Measurements from ENCODE around the gene TEDC1. TPM values are rescaled to one million over a fixed set of nuclear protein-coding genes. Genes with fewer than 3 reads are reported as not detected.

TEDC1 gene
- polyA plus RNA-seq, 1 donor (not counting 4 experiments of a cell fraction or from before 2014, with no cell fraction given) = 5.0 TPM

DNA sequence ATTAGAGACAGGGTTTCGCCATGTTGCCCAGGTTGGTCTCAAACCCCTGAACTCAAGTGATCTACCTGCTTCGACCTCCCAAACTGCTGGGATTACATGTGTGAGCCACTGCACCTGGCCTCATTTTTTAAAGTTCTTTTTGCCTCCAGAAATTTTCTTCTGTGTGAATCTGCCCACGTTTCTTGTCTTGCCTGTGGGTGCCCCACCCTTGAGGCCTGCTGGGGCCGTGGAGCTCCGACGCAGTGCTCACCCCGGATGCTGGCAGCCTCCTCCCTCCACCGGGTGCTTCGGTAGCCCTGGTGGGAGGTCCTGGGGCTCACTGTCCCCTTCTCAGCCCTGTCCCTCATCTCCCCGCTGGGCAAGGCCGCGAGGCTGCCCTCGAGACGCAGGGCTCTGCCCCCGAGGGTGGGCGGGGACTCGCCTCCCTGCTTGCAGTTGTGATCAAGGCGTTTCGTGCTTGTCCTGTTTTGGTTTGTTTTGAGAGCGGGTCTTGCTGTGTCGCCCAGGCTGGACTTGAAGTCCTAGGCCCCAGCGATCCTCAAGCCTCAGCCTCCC is 35.9 kb upstream of the TEDC1 start:
- H3K27me3 ChIP-seq (ENCODE audit: control insufficient read depth, extremely low read depth, insufficient read depth, low read length) = no peaks in the 10 kb centered on the region
- no peaks in the 10 kb centered on the region for H4K20me1 ChIP-seq (ENCODE audit: control insufficient read depth, extremely low read depth, insufficient read depth, low read length)
- no peak overlapping the region for H3K4me3 ChIP-seq (ENCODE audit: control insufficient read depth in 2 of 3, extremely low read depth in 1 of 3, insufficient read depth in 2 of 3, low read depth in 1 of 3, low read length in 3 of 3)
- peaks cover 13 to 42% of the 10 kb centered on the region in 2 experiments for H3K36me3 ChIP-seq (ENCODE audit: control insufficient read depth in 2 of 2, extremely low read depth in 1 of 2, insufficient read depth in 2 of 2, low read length in 2 of 2)
- H3K27ac ChIP-seq (ENCODE audit: control insufficient read depth, insufficient read depth, low read length) = no peak overlapping the region
- DNase-seq (ENCODE audit: low read depth, low spot score) (no peak), FAIRE-seq (no peak)
- no peaks in the 10 kb centered on the region for H3K79me2 ChIP-seq (ENCODE audit: control insufficient read depth, insufficient read depth, low read length)
- H3K9me1 ChIP-seq (ENCODE audit: control insufficient read depth, extremely low read depth, insufficient read depth, low read length) = no peaks in the 10 kb centered on the region
- dilution Hi-C loops (cut with MboI; ENCODE audit: extremely low pct_ligation_motif_present, low sequenced_read_pairs) = no loop called here
- no peak overlapping the region for H2AFZ ChIP-seq (ENCODE audit: control insufficient read depth, low read length)
- no peaks in the 10 kb centered on the region for H3K4me1 ChIP-seq (ENCODE audit: control insufficient read depth, extremely low read depth, insufficient read depth, low read length)
- no peak for TF ChIP-seq CTCF (optimal IDR thresholded peaks at IDR 0.05 in 1 of 3, IDR thresholded peaks at IDR 0.05 in 1 of 3, conservative IDR thresholded peaks at IDR 0.05 in 1 of 3; ENCODE audit: extremely low read depth in 1 of 3, insufficient read depth in 2 of 3, low read length in 3 of 3)
- TF ChIP-seq EZH2 (IDR thresholded peaks at IDR 0.05; ENCODE audit: low read length) = no peak
- no peaks in the 10 kb centered on the region for H3K9me3 ChIP-seq (ENCODE audit: control insufficient read depth, low read depth, low read length)
- no peak overlapping the region for H3K9ac ChIP-seq (ENCODE audit: control insufficient read depth, extremely low read depth, insufficient read depth, low read length)
- H3K4me2 ChIP-seq (ENCODE audit: control insufficient read depth, extremely low read depth, insufficient read depth, low read depth, low read length) = no peak overlapping the region

DNA sequence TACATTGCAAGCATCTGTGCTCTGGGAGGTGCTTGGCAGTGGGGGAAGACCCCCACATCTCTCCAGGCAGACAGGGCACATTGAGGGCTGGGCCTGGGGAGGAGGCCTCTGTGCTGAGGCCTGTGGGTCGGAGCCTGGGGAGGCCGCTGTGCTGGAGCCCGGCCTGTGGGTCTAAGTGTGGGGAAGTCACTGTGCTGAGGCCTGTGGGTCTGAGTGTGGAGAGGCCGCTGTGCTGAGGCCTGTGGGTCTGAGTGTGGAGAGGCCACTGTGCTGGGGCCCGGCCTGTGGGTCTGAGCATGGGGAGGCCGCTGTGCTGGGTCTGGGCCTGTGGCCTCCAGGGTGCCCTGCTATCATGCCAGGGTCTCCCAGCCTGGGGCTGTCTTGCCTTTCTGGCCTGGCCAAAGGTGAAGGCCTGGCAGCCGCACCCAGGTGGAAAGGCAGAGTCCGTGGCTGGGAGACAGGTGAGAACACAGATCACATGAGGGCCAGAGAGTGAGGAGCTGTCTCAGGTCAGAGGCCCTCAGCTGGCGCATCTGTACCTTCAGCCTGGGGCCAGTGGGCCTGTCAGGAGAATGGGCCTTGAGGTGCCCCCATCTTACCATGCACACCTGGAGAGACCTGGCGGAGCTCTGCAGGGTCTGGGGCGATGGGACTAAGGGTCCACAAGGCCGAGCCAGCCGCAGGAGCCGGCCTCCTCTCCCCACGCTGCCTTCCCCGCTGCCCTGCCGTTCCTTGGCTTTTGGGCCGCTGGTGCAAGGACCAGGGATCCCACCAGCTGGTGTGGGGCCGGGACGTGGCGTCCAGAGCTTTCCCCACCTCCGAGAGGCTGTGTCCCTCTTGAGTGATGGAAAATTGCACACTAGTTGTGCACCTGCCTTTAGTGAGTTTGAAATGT is 35.0 kb upstream of the TEDC1 start:
- H3K79me2 ChIP-seq (ENCODE audit: control insufficient read depth, insufficient read depth, low read length) = no peaks in the 10 kb centered on the region
- no peaks in the 10 kb centered on the region for H3K27me3 ChIP-seq (ENCODE audit: control insufficient read depth, extremely low read depth, insufficient read depth, low read length)
- no peaks in the 10 kb centered on the region for H3K4me1 ChIP-seq (ENCODE audit: control insufficient read depth, extremely low read depth, insufficient read depth, low read length)
- no peak overlapping the region for H3K9ac ChIP-seq (ENCODE audit: control insufficient read depth, extremely low read depth, insufficient read depth, low read length)
- dilution Hi-C loops (cut with MboI; ENCODE audit: extremely low pct_ligation_motif_present, low sequenced_read_pairs) = no loop called here
- DNase-seq (ENCODE audit: low read depth, low spot score) (no peak), FAIRE-seq (no peak)
- H3K4me3 ChIP-seq (ENCODE audit: control insufficient read depth in 2 of 3, extremely low read depth in 1 of 3, insufficient read depth in 2 of 3, low read depth in 1 of 3, low read length in 3 of 3) = no peak overlapping the region
- H3K36me3 ChIP-seq (ENCODE audit: control insufficient read depth in 2 of 2, extremely low read depth in 1 of 2, insufficient read depth in 2 of 2, low read length in 2 of 2) = peaks cover 9 to 43% of the 10 kb centered on the region in 2 experiments
- no peak overlapping the region for H3K4me2 ChIP-seq (ENCODE audit: control insufficient read depth, extremely low read depth, insufficient read depth, low read depth, low read length)
- TF ChIP-seq EZH2 (IDR thresholded peaks at IDR 0.05; ENCODE audit: low read length) (no peak), CTCF (optimal IDR thresholded peaks at IDR 0.05 in 1 of 3, IDR thresholded peaks at IDR 0.05 in 1 of 3, conservative IDR thresholded peaks at IDR 0.05 in 1 of 3; ENCODE audit: extremely low read depth in 1 of 3, insufficient read depth in 2 of 3, low read length in 3 of 3) (no peak)
- no peak overlapping the region for H3K27ac ChIP-seq (ENCODE audit: control insufficient read depth, insufficient read depth, low read length)
- no peaks in the 10 kb centered on the region for H3K9me3 ChIP-seq (ENCODE audit: control insufficient read depth, low read depth, low read length)
- H4K20me1 ChIP-seq (ENCODE audit: control insufficient read depth, extremely low read depth, insufficient read depth, low read length) = no peaks in the 10 kb centered on the region
- no peaks in the 10 kb centered on the region for H3K9me1 ChIP-seq (ENCODE audit: control insufficient read depth, extremely low read depth, insufficient read depth, low read length)
- H2AFZ ChIP-seq (ENCODE audit: control insufficient read depth, low read length) = no peak overlapping the region

Data from keratinocyte (primary cell).